Renal cortical epithelial cell (primary cell): ENCODE results near the gene CDC42BPG. TPM values are rescaled to one million over a fixed set of nuclear protein-coding genes. Genes with fewer than 3 reads are reported as not detected.

Source experiments
- DNase-seq: peaks from one replicate; pipeline ENCODE4 v3.0.0-alpha.2; 2011; ENCODE audit warnings: low read depth
- total RNA-seq: library from RNA; depleted of rRNA; stranded (reverse); fragments of >200 nt; gene quantifications from 2 replicates; pipeline ENCODE4 v1.2.3, GENCODE V29; 2014

Gene CDC42BPG
- total RNA-seq, 1 donor from 2014 or later, result 8.7 TPM

- DNase-seq, result no peak
Measured at GRCh38 chr11:64866173-64866491, 21.7 kb upstream of the CDC42BPG start.

- DNase-seq, result no peak
Measured at GRCh38 chr11:64865286-64866172, 21.1 kb upstream of the CDC42BPG start.

- peak; percentile 57 for DNase-seq
Measured at GRCh38 chr11:64864473-64865285, 20.2 kb upstream of the CDC42BPG start.

GRCh38 chr11:64864135-64864472 is 19.7 kb upstream of the CDC42BPG start:
- no peak for DNase-seq

- DNase-seq, result no peak
Measured at GRCh38 chr11:64863391-64864060, 19.1 kb upstream of the CDC42BPG start.

GRCh38 chr11:64862987-64863390 is 18.5 kb upstream of the CDC42BPG start:
- DNase-seq, result no peak

GRCh38 chr11:64861227-64861975 is 16.9 kb upstream of the CDC42BPG start:
- no peak for DNase-seq

GRCh38 chr11:64859542-64860414 is 15.3 kb upstream of the CDC42BPG start:
- no peak for DNase-seq

GRCh38 chr11:64858467-64859263 is 14.2 kb upstream of the CDC42BPG start:
- DNase-seq, result no peak

GRCh38 chr11:64857485-64857884 is 13.0 kb upstream of the CDC42BPG start:
- no peak for DNase-seq

GRCh38 chr11:64856382-64857227 is 12.2 kb upstream of the CDC42BPG start:
- DNase-seq, result peak; percentile 90

- DNase-seq, result no peak
Measured at GRCh38 chr11:64855596-64856304, 11.3 kb upstream of the CDC42BPG start.

GRCh38 chr11:64854534-64855502 is 10.4 kb upstream of the CDC42BPG start:
- peak; percentile 90 for DNase-seq

GRCh38 chr11:64854157-64854533 is 9.7 kb upstream of the CDC42BPG start:
- no peak for DNase-seq

GRCh38 chr11:64853709-64854108 is 9.3 kb upstream of the CDC42BPG start:
- no peak for DNase-seq

GRCh38 chr11:64852804-64853509 is 8.5 kb upstream of the CDC42BPG start:
- DNase-seq, result no peak
